Measurements from ENCODE around the gene WWC2. TPM values are rescaled to one million over a fixed set of nuclear protein-coding genes. Genes with fewer than 3 reads are reported as not detected.

The WWC2 gene
- polyA plus RNA-seq = 1 to 10 TPM; 4.8 to 8.9 (median 6.7) TPM

GRCh38 chr4:183098723-183099536 lies at the start of gene WWC2:
Gene WWC2, plus strand, starts transcription at chr4:183099257. Its CDS starts 235 bp downstream, at chr4:183099492.
- H3K27ac ChIP-seq (ENCODE audit: low read depth, low read length) = peak within 1 kb of the TSS; percentile 73
- WGBS, 3 donors = 0 to 1% (median 0%) methylated on average over 68 to 101 of the region's 102 CpGs

- H3K27ac ChIP-seq (ENCODE audit: low read depth, low read length) = no peak overlapping the region
- 70 to 96% (median 91%) methylated on average over 1 of the region's 1 CpG for WGBS, 3 donors
Measured at GRCh38 chr4:183053681-183054080, 45.4 kb upstream of the WWC2 start.

GRCh38 chr4:183057255-183057654 lies 41.8 kb upstream of the WWC2 start:
- WGBS, 3 donors = 44 to 73% (median 60%) methylated on average over 6 of the region's 6 CpGs
- H3K27ac ChIP-seq (ENCODE audit: low read depth, low read length) = no peak overlapping the region

DNA sequence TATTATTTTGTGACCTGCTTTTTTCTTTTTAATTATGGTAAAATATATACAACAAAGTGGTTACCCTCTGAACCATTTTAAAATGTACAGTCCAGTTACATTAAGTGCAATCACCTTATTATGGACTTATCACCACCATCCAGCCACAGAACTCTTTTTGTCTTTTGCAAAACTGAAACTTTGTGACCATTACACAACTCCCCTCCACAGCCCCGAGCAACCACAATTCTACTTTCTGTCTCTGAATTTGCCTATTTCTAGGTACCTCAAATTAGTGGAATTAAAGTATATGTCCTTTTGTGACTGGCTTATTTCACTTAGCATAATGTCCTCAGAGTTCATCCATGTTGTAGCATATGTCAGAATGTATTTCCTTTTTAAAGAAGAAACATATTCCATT lies 39.3 kb upstream of the WWC2 start:
- 75 to 92% (median 81%) methylated on average over 1 of the region's 1 CpG for WGBS, 3 donors

DNA sequence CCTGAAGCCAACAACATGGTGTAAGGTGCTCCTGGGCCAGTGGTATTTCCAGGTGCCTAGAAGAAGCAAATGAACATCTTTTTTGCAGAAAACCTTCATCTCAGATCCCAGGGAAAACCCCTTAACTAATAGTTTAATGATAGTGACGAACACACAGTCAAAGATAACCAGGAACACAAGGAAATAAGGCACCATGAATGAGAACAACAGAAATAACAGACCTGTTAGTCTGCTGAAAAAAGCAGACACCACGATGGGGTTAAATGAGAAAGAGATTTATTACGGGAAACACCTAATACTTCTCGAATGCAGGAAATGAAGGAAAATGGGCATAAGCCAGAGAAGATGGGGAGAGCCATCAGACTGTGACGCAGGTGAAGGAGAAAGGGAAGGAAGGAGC lies 30.6 kb upstream of the WWC2 start:
- H3K27ac ChIP-seq (ENCODE audit: low read depth, low read length) = no peak overlapping the region
- WGBS, 3 donors = 81 to 94% (median 91%) methylated on average over 5 of the region's 5 CpGs

More for the DNA sequence above, 39.3 kb upstream of the WWC2 start:
- H3K27ac ChIP-seq (ENCODE audit: low read depth, low read length) = no peak overlapping the region

DNA sequence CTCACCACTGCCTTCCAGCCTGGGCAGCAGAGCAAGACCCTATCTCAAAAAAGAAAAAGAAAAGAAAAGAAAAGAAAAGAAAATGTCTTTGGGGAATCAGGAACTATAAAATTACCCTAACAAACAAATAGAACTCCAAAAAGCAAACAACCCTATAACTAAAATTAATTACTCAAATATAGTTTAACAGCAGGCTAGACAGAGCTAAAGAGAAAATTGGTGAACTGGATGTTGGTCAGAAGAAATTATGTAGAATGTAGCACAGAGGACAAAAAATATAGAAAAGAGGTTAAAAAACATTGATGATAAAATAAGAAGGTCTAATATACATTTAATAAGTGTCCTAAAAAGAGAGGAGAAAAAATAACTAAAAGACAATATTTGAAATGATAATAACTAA lies 27.8 kb upstream of the WWC2 start:
- H3K27ac ChIP-seq (ENCODE audit: low read depth, low read length) = no peak overlapping the region

DNA sequence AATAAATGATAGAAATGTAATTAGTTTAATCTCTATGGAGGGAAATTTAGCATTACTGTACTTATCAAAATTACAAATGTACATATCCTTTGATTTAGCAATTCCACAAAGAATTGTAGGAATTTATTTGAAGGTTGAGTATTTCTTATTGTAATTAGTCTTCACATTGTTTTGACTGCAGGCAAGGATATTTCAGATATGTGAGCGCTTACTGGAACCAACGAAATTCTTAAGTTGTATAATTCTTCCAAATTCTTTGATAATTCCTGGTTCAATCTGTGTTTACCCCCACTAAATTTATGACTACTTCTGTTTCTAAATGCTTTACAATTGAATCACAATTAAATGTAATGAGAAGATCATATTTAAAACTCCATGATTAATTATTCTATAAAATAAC lies 26.9 kb upstream of the WWC2 start:
- 89 to 98% (median 95%) methylated on average over 2 of the region's 2 CpGs for WGBS, 3 donors

DNA sequence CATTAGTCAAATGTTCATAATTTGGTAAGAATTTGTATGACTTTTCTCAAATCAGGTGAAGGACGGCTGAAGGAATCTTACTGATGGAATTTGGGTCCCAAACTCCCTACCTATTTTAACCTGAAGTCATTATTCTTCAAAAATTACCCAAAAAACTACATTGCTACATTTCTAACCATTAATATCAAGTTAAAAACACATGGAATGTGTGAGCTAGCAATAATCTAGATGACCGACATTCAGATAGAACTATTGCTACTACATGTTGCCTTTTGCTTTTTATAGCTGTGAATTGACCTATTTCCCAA lies 25.3 kb upstream of the WWC2 start:
- H3K27ac ChIP-seq (ENCODE audit: low read depth, low read length) = no peak overlapping the region
- 24 to 34% (median 32%) methylated on average over 2 of the region's 2 CpGs for WGBS, 3 donors

More for the DNA sequence above, 26.9 kb upstream of the WWC2 start:
- H3K27ac ChIP-seq (ENCODE audit: low read depth, low read length) = no peak overlapping the region

- no peak overlapping the region for H3K27ac ChIP-seq (ENCODE audit: low read depth, low read length)
- WGBS, 3 donors = 60 to 82% (median 80%) methylated on average over 7 of the region's 7 CpGs
Measured at GRCh38 chr4:183074288-183074990, 24.6 kb upstream of the WWC2 start.

DNA sequence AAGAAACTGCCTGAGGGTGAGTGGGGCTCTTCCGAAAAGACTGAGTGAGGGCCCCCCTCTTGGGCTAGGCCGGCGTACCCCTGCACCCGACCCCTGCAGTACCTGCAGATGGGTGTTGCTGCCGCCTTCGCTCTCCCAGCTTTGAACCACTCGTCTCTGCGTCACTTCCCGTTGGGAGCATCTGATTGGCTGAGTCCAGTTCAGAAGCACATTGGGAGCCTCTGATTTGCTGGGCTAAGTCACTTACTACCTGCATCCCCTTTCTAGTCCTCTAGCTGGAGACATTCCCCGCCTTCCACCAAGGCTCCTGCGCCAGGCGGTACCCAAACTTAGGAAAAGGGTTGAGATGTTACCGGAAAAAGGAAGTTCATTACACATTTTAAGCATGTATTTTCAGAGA lies 20.4 kb upstream of the WWC2 start:
- WGBS, 3 donors = 96 to 99% (median 96%) methylated on average over 13 of the region's 13 CpGs
- no peak overlapping the region for H3K27ac ChIP-seq (ENCODE audit: low read depth, low read length)

- no peak overlapping the region for H3K27ac ChIP-seq (ENCODE audit: low read depth, low read length)
- 21 to 71% (median 65%) methylated on average over 4 of the region's 4 CpGs for WGBS, 3 donors
Measured at GRCh38 chr4:183080372-183081115, 18.5 kb upstream of the WWC2 start.

GRCh38 chr4:183081116-183081469 lies 18.0 kb upstream of the WWC2 start:
- H3K27ac ChIP-seq (ENCODE audit: low read depth, low read length) = no peak overlapping the region
- 21 to 52% (median 43%) methylated on average over 3 of the region's 3 CpGs for WGBS, 3 donors

GRCh38 chr4:183082053-183082452 lies 17.0 kb upstream of the WWC2 start:
- H3K27ac ChIP-seq (ENCODE audit: low read depth, low read length) = no peak overlapping the region
- 92 to 98% (median 94%) methylated on average over 3 of the region's 3 CpGs for WGBS, 3 donors

DNA sequence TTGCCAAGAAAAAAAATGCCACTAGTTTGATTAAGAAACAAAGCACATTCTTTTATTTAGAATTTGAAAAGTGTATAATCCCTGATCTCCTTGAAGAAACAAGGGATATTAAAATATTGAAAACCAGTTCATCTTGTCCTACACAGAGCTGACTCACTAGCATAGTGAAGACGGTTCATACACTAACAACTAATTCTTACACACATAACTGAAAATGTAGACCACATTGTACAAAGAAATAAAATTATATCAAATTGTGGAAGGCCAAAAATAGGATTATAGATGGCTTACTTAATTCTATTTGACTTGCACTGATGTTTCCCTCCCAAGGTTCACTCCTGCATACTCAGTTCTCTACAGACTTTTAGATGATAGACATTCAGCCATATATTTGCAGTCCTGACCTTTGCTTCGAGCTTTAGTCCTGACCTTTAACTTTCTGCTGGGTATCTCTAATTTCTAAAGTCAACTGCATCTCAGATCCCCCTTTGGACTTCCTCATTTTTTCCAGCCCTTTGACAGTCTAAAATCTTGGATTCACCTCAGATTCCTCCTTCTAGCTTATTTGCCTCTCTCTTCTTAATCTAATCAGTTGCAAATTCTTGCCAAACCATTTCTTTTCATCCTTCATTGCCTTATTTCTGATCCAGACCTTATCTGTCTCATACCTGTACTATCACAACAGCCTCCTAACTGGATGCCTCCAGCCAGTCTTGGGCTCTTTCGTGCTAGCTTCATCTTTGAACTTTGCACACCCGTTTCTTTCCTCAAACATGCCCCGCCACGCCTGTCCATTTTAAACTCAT lies 4.5 kb upstream of the WWC2 start:
- no peak overlapping the region for H3K27ac ChIP-seq (ENCODE audit: low read depth, low read length)
- 68 to 76% (median 69%) methylated on average over 6 of the region's 6 CpGs for WGBS, 3 donors

DNA sequence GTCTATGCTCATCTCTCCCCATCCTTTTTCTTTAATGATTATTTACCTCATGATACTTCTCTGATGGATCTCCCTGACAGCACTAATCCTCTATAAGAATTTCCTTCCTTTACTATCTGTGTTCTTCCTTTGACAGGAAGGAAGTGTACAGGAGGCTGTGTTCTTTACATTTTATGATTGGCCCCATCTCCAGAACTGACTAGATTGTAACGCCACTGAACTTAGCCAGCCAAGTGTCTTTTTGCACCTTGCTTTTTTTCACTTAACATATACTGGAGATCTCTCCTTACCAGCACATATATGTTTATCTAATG lies 3.9 kb upstream of the WWC2 start:
- 63 to 69% (median 68%) methylated on average over 1 of the region's 1 CpG for WGBS, 3 donors
- no peak overlapping the region for H3K27ac ChIP-seq (ENCODE audit: low read depth, low read length)

DNA sequence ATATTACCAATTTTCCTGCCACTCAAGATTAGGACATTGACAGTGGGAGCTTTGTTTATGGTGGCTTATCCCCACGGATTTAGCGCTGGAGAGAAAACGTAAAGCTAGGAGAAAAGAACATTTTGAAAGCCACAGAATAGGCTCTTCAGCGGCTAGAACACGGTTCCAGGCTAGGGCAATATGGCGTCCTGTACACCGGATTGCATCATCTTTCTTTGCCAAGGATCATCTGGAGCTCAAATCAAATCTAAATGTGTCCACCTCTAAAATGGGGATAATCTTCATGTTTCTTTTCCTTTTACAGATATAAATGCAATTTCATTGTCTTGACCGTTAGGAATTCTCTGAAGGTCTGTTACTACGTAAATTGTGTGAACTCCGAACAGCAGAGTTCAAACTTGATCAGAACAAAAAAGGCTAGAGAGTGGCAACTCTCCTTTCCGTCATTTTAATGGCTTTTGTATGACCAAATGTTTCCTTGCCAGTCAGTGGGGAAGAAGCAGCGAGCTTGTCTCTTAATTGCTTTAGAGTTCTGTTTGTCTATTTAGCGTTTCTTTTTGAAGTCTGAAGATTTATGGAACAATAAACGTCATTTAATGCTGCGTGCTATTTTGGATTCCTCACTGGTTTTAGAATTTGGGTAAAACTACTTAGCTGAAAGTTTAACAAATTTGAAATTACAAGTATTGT lies 2.6 kb upstream of the WWC2 start:
- WGBS, 3 donors = 89 to 90% (median 90%) methylated on average over 15 of the region's 15 CpGs
- H3K27ac ChIP-seq (ENCODE audit: low read depth, low read length) = no peak overlapping the region

DNA sequence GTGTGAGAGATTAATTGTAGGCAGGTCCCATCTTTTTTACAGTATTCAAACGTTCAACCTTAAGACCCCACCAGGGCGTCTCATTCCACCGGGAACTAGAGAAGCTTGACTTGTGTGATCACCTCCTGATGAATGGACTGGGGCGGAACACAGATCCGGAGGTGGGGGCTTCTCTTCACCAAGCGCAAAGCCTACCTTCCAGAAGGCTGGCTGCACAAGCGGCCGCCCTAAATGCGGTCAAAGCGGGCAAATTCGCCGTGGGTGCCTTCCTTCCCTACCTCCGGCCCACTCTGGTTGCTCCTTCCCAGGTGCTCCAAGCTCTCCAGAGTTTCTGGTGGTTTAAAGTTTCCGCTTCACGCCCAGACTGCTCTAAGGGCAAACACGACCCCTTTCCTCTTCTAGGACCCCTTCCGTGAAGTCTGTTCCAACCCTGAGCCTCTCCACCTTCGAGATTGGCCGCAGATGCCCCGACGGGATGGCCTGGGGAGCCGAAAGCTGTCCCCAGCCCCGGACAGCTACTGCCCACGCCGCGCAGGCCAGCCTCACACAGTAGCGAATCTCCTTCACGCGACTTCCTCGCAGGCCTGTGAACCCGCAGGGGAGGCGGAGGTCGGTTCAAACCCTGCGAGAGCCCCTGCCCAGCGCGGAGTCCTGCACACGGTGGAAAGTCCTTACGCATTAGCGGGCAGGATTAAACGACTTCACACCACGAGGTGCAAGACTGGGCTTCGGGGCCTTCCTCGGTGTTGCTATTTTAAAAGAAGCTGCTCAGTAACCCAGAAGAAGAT lies 1.6 kb upstream of the WWC2 start:
- WGBS, 3 donors = 39 to 79% (median 48%) methylated on average over 43 of the region's 43 CpGs

More for the DNA sequence above, 1.6 kb upstream of the WWC2 start:
- H3K27ac ChIP-seq (ENCODE audit: low read depth, low read length) = no peak overlapping the region

All from adipose tissue (tissue), 3 donors.